Activated naive CD4-positive, alpha-beta T cell treated with Interleukin-2 at 50 U/mL for 16 hours (primary cell): ENCODE results near the gene CPNE6.

Experiments used
- DNase-seq: peaks from one replicate; pipeline ENCODE4 v3.0.0-alpha.2; 2020

The CPNE6 gene

DNA sequence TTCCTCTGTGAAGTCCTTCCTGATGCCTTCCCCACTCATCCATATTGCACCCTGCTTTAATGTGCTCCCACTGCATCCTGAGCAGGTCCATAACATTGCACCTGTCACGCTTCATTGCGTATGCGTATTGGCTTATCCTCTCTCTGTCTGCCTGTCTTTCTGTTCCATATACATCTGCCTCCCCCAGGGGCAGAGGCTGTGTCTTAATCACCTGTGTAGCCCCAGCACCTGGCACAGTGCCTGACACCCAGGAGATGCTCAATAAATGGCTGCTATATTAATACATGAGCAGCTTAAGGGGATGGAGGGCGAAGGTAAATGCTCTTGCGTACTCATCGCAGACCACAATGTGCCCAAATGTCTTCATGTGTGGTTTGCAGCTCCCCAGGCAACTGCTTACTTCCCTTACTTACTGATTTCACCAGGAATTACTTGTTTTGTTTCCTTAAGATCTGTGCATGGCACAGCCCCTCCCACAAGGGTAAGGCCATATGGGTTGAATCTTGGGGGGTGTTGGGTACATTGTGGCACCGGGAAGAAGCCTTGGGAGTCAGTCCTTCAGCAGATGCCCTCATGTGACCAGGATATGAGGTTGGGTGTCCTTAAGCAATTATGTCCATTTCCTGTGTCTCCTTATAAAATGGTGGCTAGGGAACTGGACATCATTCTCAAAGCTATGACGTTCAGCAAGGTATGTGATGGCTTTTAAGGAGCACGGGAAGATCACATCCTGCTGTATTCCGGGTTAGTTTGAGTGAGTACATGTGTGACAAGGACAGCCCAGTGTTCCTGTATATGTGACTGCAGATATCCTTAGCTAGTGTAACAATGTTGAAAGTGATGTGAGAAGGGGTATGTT lies 848 bp upstream of the CPNE6 start:
- no peak for DNase-seq

DNA sequence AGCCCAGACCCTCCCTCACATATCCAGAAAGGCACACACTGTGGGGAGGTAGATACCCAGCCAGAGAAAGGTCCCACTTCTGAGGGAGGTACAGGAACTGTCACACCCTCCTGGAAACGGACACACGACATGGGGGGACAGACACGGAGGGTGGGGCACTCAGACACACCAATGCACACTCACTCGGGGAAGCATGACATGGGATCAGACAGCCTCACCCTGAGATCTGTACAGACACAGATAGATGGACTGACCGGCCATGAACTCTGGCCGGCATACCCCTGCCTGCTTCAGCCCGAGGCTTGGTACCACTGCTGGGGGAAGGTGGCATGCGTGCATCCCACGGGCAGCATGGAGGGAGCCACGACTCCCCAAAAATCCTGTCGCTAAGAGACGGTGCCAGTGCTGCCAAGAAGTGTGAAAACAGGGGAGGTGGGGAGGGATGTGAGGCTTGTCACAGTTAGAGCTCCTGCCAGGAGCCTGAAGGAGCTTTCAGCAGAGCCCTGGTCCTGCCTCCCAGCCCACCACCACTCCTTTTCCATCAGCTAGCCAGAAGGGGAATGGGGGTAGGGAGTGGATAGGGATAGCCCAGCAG lies 571 bp downstream of the CPNE6 start:
- DNase-seq: no peak

DNA sequence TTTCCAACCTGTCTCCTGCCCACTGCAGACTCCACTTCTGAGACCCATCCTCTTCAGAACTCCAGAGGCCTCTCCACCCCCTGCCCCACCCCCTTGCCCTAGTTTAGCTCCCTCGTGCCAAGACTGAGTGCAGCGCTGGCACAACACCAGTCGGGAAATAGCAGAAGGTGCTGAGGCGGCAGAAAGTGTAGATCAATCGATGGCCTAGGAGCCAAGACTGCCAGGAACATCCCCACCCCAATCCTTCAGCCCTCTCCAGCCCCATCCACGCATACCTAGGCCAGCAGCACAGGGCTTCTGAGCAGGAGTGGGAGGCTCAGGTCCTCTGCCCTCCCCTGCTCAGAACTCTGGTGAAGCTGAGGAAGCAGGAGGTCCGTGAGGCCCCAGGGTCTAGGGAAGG lies 1.1 kb downstream of the CPNE6 start:
- DNase-seq: no peak

DNA sequence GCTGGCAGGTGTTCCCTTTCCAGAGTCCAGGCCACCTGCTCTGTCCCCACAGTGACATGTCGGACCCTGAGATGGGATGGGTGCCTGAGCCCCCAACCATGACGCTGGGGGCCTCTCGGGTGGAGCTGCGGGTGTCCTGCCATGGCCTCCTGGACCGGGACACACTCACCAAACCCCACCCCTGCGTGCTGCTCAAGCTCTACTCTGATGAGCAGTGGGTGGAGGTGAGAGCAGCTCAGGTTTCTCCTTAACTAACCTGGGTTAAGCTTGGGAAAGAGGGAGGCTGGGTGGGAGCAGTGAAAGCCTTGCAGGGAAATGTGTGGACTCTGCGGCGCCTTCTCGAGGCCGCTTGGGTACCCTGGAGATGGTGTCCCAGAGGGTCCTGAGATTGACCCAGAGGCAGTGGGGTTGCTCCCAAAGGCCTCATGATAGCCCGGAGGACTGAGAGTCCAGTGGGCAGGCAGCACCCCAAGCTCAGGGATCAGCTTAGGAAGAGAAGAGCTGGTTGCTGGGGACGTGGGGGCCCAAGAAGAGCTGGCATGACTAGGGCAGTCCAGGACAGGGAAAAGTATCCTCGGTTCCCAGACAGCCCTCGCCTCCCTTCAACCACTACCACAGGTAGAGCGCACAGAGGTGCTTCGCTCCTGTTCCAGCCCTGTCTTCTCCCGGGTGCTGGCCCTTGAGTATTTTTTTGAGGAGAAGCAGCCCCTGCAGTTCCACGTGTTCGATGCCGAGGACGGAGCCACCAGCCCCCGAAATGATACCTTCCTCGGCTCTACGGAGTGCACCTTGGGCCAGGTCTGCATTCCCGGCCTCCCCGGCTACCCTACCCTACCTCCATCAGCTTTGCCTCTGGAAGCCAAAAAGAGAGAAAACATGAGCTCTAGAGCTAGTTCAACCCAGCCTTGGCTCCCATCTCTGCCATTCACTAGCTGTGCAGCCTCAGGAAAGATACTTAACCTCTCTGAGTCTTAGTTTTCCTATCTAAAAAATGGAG lies 1.8 kb downstream of the CPNE6 start:
- no peak for DNase-seq

DNA sequence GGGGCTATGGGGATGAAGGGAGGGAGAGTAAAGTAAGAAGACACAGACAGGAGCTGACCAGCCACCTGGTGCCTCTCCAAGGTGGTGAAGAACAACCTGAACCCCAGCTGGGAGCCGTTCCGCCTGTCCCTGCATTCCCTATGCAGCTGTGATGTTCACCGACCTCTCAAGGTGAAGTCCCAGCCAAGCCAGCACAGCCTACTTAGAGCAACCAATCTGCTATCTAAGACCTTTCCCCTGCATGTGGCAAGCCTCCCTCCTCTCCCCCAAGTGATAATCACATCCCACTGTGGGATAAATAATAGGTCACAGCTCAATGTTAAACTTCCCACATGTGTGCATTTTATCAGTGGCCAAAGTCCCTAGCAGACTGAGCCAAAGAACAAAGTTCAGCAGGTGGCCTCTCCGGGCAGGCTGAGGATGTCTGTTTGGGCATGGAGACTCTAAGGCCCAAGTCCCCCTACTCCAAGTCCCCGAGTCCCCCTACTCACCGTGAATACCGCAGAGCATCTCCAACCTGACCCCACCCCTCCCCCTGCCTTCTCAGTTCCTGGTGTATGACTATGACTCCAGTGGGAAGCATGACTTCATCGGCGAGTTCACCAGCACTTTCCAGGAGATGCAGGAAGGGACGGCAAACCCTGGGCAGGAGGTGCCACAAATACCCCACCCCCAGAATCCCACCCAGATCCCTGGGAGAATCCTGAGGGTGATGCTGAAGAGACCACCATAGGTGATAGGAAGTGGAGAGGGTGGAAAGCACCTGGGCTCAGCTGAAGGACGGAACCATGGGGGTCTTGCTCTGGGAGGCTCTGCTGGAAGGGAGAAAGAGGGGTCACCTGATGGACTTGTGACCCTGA lies 3.5 kb downstream of the CPNE6 start:
- no peak for DNase-seq

DNA sequence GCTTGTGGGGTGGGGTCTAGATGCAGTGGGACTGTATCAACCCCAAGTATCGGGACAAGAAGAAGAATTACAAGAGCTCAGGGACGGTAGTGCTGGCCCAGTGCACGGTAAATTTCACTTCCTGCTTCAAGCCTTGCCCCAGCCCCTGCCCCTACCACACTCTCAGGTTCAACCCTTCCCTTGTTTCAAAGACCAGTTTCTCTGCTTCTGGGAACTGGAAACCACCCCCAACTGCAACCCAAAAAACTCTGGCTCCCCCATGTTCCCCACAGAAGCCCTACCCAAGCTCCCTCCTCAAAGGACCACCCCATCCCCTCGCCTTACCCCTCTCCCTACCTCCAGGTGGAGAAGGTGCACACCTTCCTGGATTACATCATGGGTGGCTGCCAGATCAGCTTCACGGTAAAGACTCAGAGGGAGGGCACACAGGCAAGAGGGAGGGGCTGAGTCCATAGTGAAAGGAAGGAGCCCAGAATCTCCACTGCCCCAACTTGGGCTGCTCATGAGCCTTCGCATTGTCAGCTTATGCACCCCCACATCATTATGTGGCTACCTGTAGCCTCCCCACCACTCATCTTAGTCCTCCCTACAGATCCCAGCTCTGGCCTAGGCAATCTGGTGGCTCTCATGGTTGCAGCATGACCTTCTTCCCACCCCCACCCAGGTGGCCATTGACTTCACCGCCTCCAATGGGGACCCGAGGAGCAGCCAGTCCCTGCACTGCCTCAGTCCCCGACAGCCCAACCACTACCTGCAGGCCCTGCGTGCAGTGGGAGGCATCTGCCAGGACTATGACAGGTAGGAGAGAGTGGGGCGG lies 4.3 kb downstream of the CPNE6 start:
- DNase-seq: no peak

DNA sequence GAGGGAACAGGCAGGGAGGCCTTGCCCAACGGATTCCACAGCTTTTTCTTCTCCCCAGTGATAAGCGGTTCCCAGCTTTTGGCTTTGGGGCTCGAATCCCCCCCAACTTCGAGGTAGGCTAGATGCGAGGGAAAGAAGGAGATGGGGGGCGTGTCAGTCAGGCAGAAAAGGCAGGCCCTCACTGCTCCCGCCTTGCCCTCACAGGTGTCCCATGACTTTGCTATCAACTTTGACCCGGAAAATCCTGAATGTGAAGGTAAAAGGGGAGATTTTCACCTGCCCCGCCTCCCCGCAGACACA lies 4.9 kb downstream of the CPNE6 start:
- no peak for DNase-seq

DNA sequence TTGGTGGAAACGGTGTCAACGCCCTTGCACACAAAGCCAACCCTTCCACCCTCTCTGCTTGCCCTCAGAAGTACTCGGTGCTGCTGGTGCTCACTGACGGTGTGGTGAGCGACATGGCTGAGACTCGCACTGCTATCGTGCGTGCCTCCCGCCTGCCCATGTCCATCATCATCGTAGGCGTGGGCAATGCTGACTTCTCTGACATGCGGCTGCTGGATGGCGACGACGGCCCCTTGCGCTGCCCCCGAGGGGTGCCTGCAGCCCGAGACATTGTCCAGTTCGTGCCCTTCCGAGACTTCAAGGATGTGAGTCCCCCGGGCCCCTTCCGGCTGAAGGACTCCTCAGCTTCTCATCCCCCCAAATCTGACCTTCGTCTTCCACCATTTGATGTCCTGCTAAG lies 5.7 kb downstream of the CPNE6 start:
- no peak for DNase-seq

DNA sequence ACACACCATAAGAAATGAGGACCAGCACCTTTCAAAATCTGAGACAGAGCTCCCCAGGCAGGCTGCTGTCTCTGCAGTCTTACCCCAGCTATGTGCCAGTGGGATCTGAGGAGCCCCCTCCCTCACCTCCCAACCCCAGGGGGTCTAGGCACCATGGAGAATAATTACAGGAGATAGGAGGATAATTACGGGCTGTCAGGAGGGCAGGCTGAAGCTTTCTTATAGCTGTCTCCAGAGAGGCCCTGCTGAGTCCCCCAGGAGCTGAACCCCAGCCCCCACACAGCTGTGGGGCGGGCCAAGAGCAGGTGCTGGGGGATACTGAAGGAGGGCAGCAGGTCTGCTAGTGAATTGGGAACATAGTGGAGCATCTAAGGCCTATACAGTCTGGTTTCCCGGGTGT lies 6.8 kb downstream of the CPNE6 start:
- no peak for DNase-seq

DNA sequence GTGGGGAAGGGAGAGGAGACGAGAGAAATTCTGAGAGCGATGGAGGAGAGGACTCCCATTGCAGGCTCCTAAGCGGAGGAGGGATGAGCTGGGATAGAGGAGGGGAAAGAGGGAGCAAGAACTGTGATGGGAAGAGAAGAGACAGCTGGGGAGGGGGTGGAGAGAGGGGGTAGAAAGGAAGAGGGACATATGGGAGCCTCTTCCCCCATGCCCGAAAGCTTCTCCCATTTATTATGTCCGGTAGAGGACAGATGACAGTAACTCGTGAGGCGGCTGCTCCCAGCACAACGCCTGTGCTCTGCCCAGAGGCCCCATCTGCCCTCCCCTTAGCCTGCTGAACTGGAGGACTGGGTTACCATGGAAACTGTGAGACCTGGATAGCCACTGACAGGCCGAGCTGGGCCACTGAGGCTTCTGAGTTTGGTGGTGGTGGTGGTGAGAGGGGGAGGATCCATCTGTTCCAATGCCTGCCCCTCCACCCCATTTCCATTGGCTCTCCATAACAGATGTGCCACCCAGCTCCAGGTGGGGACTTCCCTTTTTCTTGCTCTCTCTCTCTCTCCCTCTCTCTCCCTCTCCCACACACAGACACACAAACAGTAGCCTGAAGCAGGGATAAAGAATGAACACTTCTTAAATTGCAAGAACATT lies 8.3 kb downstream of the CPNE6 start:
- no peak for DNase-seq

DNA sequence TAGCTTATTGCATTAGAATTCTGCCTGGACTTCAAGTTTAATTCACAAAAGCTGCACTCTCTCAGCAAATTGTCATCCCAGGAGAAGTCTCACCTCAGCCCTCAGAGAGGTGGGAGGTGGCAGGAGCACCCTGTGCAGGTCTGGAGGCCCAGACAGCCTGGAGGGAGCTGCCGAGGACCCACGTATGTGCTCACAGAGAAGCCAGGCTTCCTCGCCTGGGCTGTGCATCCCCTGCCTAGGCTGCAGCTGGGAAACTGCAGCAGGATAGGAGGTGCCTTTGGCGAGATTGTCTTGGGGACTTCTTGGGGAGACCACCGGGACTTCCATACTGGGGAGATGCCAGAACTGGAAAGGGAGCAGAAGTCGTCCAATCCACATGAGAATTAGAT lies 8.8 kb downstream of the CPNE6 start:
- DNase-seq: no peak

DNA sequence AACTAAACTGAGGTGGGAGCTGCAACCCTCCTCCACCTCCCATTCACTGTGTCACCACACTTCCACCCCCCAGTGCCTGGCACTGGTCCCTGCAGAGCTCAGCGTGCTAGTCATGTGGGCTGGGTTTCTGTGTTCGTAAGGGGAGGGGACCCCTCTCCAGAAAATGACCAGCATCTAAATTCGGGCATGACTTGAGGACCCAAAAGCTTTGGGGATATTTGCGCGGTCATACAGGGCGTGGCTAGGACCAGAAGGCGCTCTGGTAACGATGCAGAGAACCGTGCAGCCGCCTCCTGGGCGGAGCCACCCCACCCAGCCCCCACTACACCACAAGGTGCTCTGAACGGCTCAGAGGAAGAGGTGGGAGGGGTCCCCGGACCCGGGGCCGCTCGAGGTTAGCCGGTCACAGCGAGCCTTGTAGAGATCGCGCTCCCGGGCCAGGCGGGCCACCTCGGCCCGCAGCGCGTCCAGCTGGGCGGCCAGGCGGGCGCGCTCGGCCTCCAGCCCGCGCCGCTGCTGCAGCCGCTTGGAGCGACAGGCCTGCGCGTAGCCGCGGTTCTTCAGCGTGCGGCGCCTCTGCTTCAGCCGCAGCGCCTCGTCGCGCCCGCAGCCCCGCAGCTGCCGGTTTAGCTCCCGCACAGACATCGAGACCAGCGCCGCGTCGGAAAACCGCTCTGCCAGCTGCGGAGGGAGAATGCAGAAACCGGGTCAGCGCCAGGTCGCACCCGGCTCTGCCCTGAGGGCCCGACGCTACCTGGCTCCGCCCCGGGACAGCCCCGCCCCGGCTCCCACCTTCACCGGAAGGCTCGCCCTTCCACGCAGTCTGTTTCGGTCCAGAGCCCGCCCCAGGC lies 9.8 kb downstream of the CPNE6 start:
- peak; percentile 75 for DNase-seq

DNA sequence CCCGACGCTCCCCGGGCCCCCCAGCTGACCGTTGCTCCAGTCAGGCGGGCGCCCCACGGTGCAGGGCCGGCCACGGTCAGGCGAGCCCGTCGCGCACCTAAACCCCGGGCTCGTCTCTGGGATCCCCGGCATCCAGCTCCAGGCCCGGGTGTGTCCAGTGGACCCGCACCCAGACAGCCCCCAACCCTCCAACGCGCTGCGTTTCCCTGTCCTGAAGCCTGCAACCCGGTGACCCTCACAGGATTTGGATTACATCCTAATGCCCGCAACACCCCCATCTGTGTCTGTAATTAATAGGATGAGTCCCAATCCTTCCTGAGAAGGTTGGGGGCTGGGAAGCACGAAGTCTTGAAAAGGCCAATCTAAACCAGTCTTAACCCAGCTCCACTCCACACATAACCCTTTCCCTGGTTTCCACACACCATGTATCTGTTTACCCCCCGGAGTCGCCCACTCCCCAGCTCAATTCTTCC lies 10.4 kb downstream of the CPNE6 start:
- DNase-seq: no peak

DNA sequence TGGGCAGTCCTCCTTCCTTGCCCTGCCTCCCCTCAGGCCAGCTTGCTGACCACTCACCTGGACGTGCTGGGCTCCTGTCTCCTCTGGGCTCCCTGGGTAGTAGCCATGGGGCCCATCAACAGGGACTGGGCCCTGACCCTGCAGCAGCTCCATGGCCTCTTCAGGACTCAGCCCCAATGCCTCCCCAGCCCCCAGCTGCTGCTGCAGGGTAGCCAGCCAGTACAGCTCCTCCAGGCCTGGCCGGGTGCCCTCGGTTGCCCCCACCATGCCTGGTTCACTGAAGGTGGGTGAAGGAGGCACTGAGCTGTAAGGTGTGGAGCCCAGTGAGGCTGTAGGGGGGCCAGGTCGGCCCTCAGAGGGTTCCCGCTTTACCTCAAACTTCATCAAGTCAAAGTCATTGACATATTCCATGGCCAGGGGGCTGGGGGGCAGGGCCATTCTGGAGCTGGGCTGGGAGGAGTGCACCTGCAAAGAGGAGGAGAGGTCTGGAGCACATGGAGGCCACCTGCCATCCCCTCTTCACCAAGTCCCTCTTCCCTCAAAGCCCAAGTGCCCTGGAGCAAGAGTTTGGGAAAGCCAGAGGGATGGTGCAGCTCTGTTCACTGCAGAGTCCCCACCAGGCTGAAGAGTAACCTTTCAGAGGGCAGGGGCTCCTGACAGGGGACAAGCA lies 11.2 kb downstream of the CPNE6 start:
- no peak for DNase-seq

DNA sequence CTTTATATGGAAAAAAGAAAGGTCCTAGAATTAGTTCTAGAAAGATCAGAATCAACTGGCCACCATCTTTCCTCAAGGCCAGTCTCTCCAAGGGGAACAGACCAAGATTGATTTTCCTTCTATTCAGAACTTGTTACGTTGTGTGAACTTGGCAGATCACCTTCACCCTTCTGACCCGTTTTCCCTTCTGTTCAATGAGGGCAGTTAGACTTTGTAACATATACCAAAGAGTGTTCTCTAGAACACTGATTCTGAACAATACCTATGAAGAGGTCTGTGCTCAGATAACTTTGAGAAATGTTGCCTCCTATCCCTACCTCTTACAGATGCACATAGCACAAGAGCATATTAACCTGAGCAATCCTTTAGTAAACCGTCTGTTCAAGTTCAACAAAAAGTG lies 12.1 kb downstream of the CPNE6 start:
- DNase-seq: no peak

DNA sequence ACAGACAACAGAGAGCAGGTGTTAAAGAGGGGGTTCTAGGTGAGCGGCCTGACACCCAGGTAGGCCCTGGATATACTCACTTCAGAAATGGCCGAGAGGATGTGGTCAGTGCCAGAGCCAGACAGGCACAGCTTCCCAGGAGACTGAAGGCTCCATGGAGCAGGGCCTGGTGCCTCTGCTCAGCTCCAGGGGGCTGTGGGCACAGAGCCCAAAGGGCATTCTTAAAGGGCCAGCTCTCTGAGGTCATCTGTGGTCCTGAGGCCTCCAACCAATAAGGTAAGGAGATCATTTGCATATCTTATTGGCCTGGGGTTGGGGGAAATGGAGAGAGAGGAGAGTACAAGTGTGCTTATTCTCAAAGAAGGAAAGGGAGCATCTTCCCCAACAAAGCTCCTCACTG lies 13.1 kb downstream of the CPNE6 start:
- no peak for DNase-seq

DNA sequence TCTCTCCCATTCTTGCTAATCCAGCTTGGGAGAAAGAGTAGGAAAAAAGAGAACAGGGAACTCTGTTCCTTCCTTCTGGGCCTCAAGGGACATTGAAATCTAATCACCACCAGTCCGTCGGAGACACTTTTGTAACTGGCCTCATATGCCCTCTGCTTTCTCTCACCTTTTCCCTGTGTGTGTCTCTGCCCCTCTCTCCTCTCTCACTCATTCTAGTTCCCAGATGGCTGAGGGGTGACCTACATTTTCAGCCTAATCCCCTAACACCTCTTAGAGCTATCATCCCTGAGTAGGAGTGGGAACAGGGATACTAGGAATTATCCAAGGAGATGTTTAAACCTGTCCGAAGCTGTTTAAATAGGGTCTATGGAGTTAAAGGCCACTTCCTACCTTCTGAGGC lies 13.9 kb downstream of the CPNE6 start:
- no peak for DNase-seq

DNA sequence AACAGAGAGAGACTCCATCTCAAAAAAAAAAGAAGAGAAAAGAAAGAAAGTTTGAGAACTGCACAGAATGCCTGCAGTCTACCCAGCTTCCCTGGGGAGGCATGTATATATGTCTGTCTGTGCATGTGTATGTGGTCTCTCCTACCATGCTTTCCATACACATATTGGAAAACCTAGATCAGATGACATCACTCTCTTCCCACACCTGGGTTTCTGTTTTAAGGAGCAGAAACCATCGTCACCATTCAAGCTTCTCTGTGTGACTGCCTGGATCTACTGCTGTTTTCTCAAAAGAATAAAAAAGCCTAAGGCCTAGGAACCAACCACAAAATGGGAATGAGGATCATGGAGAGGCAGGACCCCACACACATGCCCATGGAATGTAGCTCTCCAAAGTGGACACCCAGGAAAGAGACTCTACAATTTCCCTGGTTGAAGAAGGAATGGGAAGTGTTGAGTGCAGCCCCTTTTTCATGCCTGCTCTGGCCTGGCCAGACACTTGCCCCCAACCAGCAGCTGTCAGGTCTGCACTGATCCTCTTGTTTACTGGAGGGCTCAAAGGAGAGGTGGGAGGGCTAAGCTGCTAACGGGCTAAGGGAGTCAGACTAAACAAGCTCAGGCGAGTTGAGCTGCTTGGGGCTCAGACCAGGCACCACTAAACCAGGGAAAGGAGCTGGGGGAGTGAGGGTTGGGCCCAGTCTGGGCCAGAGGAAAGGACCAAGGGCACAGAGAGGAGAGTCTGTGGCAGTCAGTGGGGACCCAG lies 15.0 kb downstream of the CPNE6 start:
- no peak for DNase-seq

DNA sequence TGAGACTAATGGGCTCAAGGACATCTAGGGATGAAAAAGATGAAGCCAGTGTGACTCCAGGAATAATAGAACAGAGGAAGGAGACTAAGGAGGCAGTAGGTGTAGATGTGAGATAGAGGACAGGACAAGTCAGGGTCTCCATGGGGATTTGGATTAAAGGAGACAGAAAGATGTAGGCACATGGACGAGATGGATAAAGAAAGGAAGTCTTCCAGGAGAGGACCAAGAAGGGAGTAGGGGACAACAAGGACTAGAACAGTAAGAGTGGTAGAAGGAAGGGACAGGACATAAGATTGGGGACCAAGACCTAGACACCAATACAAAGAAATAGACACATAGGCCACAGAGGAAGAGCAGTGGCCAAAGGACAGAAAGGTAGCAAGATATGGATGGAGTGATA lies 15.6 kb downstream of the CPNE6 start:
- no peak for DNase-seq
